HCT116 (cell line): ENCODE measurements around the gene CACNA1C. TPM values are rescaled to one million over a fixed set of nuclear protein-coding genes. Genes with fewer than 3 reads are reported as not detected.

Source experiments
- ATAC-seq: fragments of 200-7000 bp; cut with Tn5 transposase; 2 replicates; pipeline ENCODE4 v1.9.1; 2020; ENCODE audit warnings: mild to moderate bottlenecking, moderate library complexity
- BruUV-seq: library from RNA; stranded (reverse); fragments of 400-500 nt; replicated peaks from 2 replicates; lab custom pipeline; 2021; lab: Mats Ljungman, UMichigan
- CTCF ChIA-PET: fragments of 300-600 bp; sonication (Branson Sonifier 250); formaldehyde crosslinking; loops from one replicate; lab custom pipeline; 2021; ENCODE audit warnings: antibody characterized with exemption; lab: Charles Lee
- POLR2A ChIA-PET: fragments of 300-600, 350-600 bp; sonication (Branson Sonifier 250); formaldehyde crosslinking; loops from one replicate; lab custom pipeline; 2021; ENCODE audit warnings: antibody characterized with exemption; lab: Charles Lee
- RAD21 ChIA-PET, 2 experiments: fragments of 300-600 bp; sonication (Branson Sonifier 250); formaldehyde crosslinking; loops; one replicate each; lab custom pipeline; 2023; ENCODE audit warnings: low total read pairs in 2 of 2; ENCODE audit not compliant: uncharacterized antibody in 2 of 2, unreplicated experiment in 2 of 2, low non-redundant PET in 1 of 2; lab: Charles Lee
- DNase-seq: peaks from one replicate; pipeline ENCODE4 v3.0.0-alpha.2; 2010; ENCODE audit warnings: low read depth, low spot score
- H2AFZ ChIP-seq: fragments of 200-600 bp; shearing (Covaris generic), sonication (generic); 2 replicates; pipeline ENCODE4 v1.6.1; 2017; ENCODE audit warnings: low read depth, mixed run types, mixed read lengths, antibody characterized with exemption, low read length; ENCODE audit not compliant: poor library complexity, severe bottlenecking
- H3K27ac ChIP-seq: 2 replicates; pipeline ENCODE4 v1.5.1; 2012; ENCODE audit warnings: low read depth, low read length
- H3K27me3 ChIP-seq: fragments of 200-600 bp; sonication (generic); 2 replicates; pipeline ENCODE4 v1.6.1; 2016; ENCODE audit warnings: mixed run types, low read length, mixed read lengths; ENCODE audit not compliant: insufficient read depth
- H3K36me3 ChIP-seq, 2 experiments: fragments of 200-500 bp in 1 of 2; fragments of 200-600 bp in 1 of 2; sonication (Bioruptor generic) in 1 of 2; sonication (generic) in 1 of 2; 2 replicates each; pipeline versions ENCODE4 v1.5.1 to v1.6.1; 2014 to 2016; ENCODE audit warnings: low read length in 2 of 2, inconsistent platforms in 1 of 2, mixed read lengths in 1 of 2, mixed run types in 1 of 2; ENCODE audit not compliant: insufficient read depth in 2 of 2, control insufficient read depth in 1 of 2
- H3K4me1 ChIP-seq, 2 experiments: fragments of 200-600 bp in 1 of 2; sonication (generic) in 1 of 2; 2 replicates each; pipeline versions ENCODE4 v1.5.1 to v1.6.1; 2012 to 2017; ENCODE audit warnings: low read length in 2 of 2, inconsistent platforms in 1 of 2, mild to moderate bottlenecking in 1 of 2, mixed read lengths in 1 of 2, mixed run types in 1 of 2, moderate library complexity in 1 of 2; ENCODE audit not compliant: insufficient read depth in 2 of 2, control insufficient read depth in 1 of 2
- H3K4me2 ChIP-seq: fragments of 200-600 bp; sonication (generic); 2 replicates; pipeline ENCODE4 v1.6.1; 2017; ENCODE audit warnings: mixed run types, low read length, mixed read lengths
- H3K4me3 ChIP-seq, 2 experiments: fragments of 200-600 bp in 1 of 2; sonication (generic) in 1 of 2; replicated peaks in 1 of 2; 2 replicates each; pipeline ENCODE4 v1.5.1; 2011 to 2016; ENCODE audit warnings: low read length in 2 of 2, control low read depth in 1 of 2, low read depth in 1 of 2, mild to moderate bottlenecking in 1 of 2, mixed read lengths in 1 of 2, mixed run types in 1 of 2
- H3K79me2 ChIP-seq: fragments of 200-600 bp; sonication (generic); 2 replicates; pipeline ENCODE4 v1.6.1; 2017; ENCODE audit warnings: mild to moderate bottlenecking, mixed run types, low read length, moderate library complexity, mixed read lengths; ENCODE audit not compliant: insufficient read depth
- H3K9ac ChIP-seq: fragments of 200-600 bp; sonication (generic); 2 replicates; pipeline ENCODE4 v1.6.1; 2016; ENCODE audit warnings: low read length, mixed read lengths
- H3K9me2 ChIP-seq: fragments of 200-600 bp; sonication (generic), shearing (Covaris generic); 2 replicates; pipeline ENCODE4 v1.6.1; 2017; ENCODE audit warnings: mixed run types, mild to moderate bottlenecking, moderate library complexity; ENCODE audit not compliant: insufficient read depth
- H3K9me3 ChIP-seq, 2 experiments: fragments of 200-500 bp in 1 of 2; fragments of 200-600 bp in 1 of 2; sonication (Bioruptor generic) in 1 of 2; sonication (generic) in 1 of 2; 2 replicates each; pipeline ENCODE4 v1.6.1; 2014 to 2017; ENCODE audit warnings: low read length in 2 of 2, mixed read lengths in 2 of 2, inconsistent platforms in 1 of 2, low read depth in 1 of 2, mild to moderate bottlenecking in 1 of 2, mixed run types in 1 of 2, moderate library complexity in 1 of 2; ENCODE audit not compliant: control insufficient read depth in 1 of 2, insufficient read depth in 1 of 2
- H4K20me1 ChIP-seq: fragments of 200-600 bp; sonication (generic), shearing (Covaris generic); 2 replicates; pipeline ENCODE4 v1.6.1; 2017; ENCODE audit warnings: mixed run types, mild to moderate bottlenecking, moderate library complexity; ENCODE audit not compliant: insufficient read depth
- ATF3 ChIP-seq: IDR thresholded peaks from 2 replicates; pipeline ENCODE4 v1.6.1; 2012
- CEBPB ChIP-seq: IDR thresholded peaks from 2 replicates; pipeline ENCODE4 v1.6.1; 2012; ENCODE audit warnings: low read depth
- EZH2phosphoT487 ChIP-seq: fragments of 200-600 bp; IDR thresholded peaks from 2 replicates; pipeline ENCODE4 v1.6.1; 2018; ENCODE audit warnings: antibody characterized with exemption, borderline replicate concordance
- FOSL1 ChIP-seq: IDR thresholded peaks from 2 replicates; pipeline ENCODE4 v1.6.1; 2012; ENCODE audit warnings: low read depth
- POLR2AphosphoS5 ChIP-seq: IDR thresholded peaks from 2 replicates; pipeline ENCODE4 v1.6.1; 2011; ENCODE audit warnings: mild to moderate bottlenecking, low read depth, low read length, moderate library complexity
- REST ChIP-seq: IDR thresholded peaks from 2 replicates; pipeline ENCODE4 v1.6.1; 2012; ENCODE audit warnings: low read depth
- YY1 ChIP-seq: IDR thresholded peaks from 2 replicates; pipeline ENCODE4 v1.6.1; 2011; ENCODE audit warnings: low read length, low read depth, moderate library complexity, mild to moderate bottlenecking; ENCODE audit not compliant: insufficient replicate concordance; ENCODE audit errors: extremely low read depth
- intact Hi-C: fragments of 100-400 bp; cut with micrococcal nuclease; formaldehyde crosslinking; loops from 2 replicates; pipeline ENCODE4 v1.10.0; 2022
- total RNA-seq: library from RNA; stranded (reverse); gene quantifications from one replicate; pipeline ENCODE4 v1.2.1, GENCODE V29; 2021; ENCODE audit not compliant: unreplicated experiment
- TF ChIP-seq, protein P1 (sequence below): IDR thresholded peaks from 2 replicates; pipeline ENCODE4 v1.6.1; 2011; ENCODE audit warnings: mild to moderate bottlenecking, low read length, moderate library complexity; ENCODE audit not compliant: insufficient replicate concordance; ENCODE audit errors: extremely low read depth
- TF ChIP-seq, protein P2 (sequence below): IDR thresholded peaks from 2 replicates; pipeline ENCODE4 v1.6.1; 2012

The CACNA1C gene
- total RNA-seq, 1 experiment from 2014 or later: 0.05 TPM

GRCh38 chr12:2422591-2422990 lies 369.8 kb downstream of the CACNA1C start:
- H3K27ac ChIP-seq: no peak overlapping the region
- H2AFZ ChIP-seq: no peak overlapping the region
- peaks cover 0 to 6% of the 10 kb centered on the region in 2 experiments; a peak in 1 of 4 replicates for H3K9me3 ChIP-seq
- DNase-seq: no peak
- ChIA-PET RAD21 (no interaction called here), CTCF (no interaction called here), POLR2A (no interaction called here)
- no peaks in the 10 kb centered on the region for H3K4me1 ChIP-seq
- BruUV-seq: no TSS peak
- intact Hi-C loops: no loop called here
- no peaks in the 10 kb centered on the region for H4K20me1 ChIP-seq
- no peaks in the 10 kb centered on the region for H3K9me2 ChIP-seq
- no peak for ATAC-seq
- H3K79me2 ChIP-seq: no peaks in the 10 kb centered on the region
- H3K4me3 ChIP-seq: no peak overlapping the region
- peaks cover 13% of the 10 kb centered on the region; the same call in 1 of the 2 replicates for H3K27me3 ChIP-seq
- no peak overlapping the region for H3K9ac ChIP-seq
- no peak overlapping the region for H3K4me2 ChIP-seq
- no peaks in the 10 kb centered on the region for H3K36me3 ChIP-seq
- TF ChIP-seq CEBPB: no peak
- TF ChIP-seq, protein P1, sequence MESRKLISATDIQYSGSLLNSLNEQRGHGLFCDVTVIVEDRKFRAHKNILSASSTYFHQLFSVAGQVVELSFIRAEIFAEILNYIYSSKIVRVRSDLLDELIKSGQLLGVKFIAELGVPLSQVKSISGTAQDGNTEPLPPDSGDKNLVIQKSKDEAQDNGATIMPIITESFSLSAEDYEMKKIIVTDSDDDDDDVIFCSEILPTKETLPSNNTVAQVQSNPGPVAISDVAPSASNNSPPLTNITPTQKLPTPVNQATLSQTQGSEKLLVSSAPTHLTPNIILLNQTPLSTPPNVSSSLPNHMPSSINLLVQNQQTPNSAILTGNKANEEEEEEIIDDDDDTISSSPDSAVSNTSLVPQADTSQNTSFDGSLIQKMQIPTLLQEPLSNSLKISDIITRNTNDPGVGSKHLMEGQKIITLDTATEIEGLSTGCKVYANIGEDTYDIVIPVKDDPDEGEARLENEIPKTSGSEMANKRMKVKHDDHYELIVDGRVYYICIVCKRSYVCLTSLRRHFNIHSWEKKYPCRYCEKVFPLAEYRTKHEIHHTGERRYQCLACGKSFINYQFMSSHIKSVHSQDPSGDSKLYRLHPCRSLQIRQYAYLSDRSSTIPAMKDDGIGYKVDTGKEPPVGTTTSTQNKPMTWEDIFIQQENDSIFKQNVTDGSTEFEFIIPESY: no peak
- no peak for TF ChIP-seq POLR2AphosphoS5
- TF ChIP-seq REST: no peak
- TF ChIP-seq ATF3: no peak
- TF ChIP-seq FOSL1: no peak
- no peak for TF ChIP-seq EZH2phosphoT487
- no peak for TF ChIP-seq YY1
- TF ChIP-seq, protein P2, sequence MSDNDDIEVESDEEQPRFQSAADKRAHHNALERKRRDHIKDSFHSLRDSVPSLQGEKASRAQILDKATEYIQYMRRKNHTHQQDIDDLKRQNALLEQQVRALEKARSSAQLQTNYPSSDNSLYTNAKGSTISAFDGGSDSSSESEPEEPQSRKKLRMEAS: no peak
